ENCODE results near the gene C12orf56. TPM values are rescaled to one million over a fixed set of nuclear protein-coding genes. Genes with fewer than 3 reads are reported as not detected.

The C12orf56 gene
- total and polyA plus RNA-seq, 4 donors: 0.08 to 0.47 (median 0.24) TPM; not detected in 1

DNA sequence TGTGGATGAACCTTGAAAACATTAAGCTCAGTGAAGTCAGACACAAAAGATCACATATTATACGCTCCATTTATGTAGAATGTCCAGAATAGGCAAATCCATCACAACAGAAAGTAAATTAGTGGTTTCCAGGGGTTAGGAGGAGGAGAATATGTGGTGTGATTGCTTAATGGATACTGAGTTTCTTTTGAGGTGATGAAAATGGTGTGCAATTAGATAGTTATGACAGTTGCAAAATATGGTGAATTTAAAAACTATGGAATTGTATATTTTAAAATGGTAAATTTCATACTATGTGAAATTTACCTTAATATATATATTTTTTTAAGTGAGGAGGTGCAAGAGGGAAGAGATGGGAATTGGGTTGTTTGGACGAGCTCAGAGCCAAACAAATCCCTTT lies 122.1 kb downstream of the C12orf56 start:
- H3K4me1 ChIP-seq (ENCODE audit: control insufficient read depth in 4 of 4, insufficient read depth in 4 of 4, low read length in 3 of 4): no peaks in the 10 kb centered on the region
- TF ChIP-seq GABPA (IDR thresholded peaks at IDR 0.05 in 1 of 2, conservative IDR thresholded peaks at IDR 0.05 in 1 of 2): no peak
- TF ChIP-seq HNF4G (IDR thresholded peaks at IDR 0.05): no peak
- TF ChIP-seq YY1 (IDR thresholded peaks at IDR 0.05): no peak
- no peak for TF ChIP-seq FOXA1 (IDR thresholded peaks at IDR 0.05)
- TF ChIP-seq, protein P1, sequence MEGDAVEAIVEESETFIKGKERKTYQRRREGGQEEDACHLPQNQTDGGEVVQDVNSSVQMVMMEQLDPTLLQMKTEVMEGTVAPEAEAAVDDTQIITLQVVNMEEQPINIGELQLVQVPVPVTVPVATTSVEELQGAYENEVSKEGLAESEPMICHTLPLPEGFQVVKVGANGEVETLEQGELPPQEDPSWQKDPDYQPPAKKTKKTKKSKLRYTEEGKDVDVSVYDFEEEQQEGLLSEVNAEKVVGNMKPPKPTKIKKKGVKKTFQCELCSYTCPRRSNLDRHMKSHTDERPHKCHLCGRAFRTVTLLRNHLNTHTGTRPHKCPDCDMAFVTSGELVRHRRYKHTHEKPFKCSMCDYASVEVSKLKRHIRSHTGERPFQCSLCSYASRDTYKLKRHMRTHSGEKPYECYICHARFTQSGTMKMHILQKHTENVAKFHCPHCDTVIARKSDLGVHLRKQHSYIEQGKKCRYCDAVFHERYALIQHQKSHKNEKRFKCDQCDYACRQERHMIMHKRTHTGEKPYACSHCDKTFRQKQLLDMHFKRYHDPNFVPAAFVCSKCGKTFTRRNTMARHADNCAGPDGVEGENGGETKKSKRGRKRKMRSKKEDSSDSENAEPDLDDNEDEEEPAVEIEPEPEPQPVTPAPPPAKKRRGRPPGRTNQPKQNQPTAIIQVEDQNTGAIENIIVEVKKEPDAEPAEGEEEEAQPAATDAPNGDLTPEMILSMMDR (IDR thresholded peaks at IDR 0.05; ENCODE audit: low read depth, low read length, missing input control): no peak
- no peak for TF ChIP-seq RAD21 (IDR thresholded peaks at IDR 0.05)
- TF ChIP-seq EGR1 (IDR thresholded peaks at IDR 0.05; ENCODE audit: low read depth in 2 of 2): no peak
- no peak for TF ChIP-seq TAF1 (conservative IDR thresholded peaks at IDR 0.05)
- TF ChIP-seq HNF4A (conservative IDR thresholded peaks at IDR 0.05): no peak
- no peak for TF ChIP-seq RXRA (IDR thresholded peaks at IDR 0.05)
- TF ChIP-seq, protein P2, sequence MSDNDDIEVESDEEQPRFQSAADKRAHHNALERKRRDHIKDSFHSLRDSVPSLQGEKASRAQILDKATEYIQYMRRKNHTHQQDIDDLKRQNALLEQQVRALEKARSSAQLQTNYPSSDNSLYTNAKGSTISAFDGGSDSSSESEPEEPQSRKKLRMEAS (IDR thresholded peaks at IDR 0.05): no peak
- TF ChIP-seq, protein P3, sequence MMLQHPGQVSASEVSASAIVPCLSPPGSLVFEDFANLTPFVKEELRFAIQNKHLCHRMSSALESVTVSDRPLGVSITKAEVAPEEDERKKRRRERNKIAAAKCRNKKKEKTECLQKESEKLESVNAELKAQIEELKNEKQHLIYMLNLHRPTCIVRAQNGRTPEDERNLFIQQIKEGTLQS (IDR thresholded peaks at IDR 0.05): no peak
- TF ChIP-seq JUND (IDR thresholded peaks at IDR 0.05): no peak
- TF ChIP-seq, protein P4, sequence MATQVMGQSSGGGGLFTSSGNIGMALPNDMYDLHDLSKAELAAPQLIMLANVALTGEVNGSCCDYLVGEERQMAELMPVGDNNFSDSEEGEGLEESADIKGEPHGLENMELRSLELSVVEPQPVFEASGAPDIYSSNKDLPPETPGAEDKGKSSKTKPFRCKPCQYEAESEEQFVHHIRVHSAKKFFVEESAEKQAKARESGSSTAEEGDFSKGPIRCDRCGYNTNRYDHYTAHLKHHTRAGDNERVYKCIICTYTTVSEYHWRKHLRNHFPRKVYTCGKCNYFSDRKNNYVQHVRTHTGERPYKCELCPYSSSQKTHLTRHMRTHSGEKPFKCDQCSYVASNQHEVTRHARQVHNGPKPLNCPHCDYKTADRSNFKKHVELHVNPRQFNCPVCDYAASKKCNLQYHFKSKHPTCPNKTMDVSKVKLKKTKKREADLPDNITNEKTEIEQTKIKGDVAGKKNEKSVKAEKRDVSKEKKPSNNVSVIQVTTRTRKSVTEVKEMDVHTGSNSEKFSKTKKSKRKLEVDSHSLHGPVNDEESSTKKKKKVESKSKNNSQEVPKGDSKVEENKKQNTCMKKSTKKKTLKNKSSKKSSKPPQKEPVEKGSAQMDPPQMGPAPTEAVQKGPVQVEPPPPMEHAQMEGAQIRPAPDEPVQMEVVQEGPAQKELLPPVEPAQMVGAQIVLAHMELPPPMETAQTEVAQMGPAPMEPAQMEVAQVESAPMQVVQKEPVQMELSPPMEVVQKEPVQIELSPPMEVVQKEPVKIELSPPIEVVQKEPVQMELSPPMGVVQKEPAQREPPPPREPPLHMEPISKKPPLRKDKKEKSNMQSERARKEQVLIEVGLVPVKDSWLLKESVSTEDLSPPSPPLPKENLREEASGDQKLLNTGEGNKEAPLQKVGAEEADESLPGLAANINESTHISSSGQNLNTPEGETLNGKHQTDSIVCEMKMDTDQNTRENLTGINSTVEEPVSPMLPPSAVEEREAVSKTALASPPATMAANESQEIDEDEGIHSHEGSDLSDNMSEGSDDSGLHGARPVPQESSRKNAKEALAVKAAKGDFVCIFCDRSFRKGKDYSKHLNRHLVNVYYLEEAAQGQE (IDR thresholded peaks at IDR 0.05): no peak
- TF ChIP-seq FOXA2 (IDR thresholded peaks at IDR 0.05): no peak
- no peak for TF ChIP-seq NR2F2 (IDR thresholded peaks at IDR 0.05)
- TF ChIP-seq SP1 (IDR thresholded peaks at IDR 0.05): no peak
- TF ChIP-seq, protein P5, sequence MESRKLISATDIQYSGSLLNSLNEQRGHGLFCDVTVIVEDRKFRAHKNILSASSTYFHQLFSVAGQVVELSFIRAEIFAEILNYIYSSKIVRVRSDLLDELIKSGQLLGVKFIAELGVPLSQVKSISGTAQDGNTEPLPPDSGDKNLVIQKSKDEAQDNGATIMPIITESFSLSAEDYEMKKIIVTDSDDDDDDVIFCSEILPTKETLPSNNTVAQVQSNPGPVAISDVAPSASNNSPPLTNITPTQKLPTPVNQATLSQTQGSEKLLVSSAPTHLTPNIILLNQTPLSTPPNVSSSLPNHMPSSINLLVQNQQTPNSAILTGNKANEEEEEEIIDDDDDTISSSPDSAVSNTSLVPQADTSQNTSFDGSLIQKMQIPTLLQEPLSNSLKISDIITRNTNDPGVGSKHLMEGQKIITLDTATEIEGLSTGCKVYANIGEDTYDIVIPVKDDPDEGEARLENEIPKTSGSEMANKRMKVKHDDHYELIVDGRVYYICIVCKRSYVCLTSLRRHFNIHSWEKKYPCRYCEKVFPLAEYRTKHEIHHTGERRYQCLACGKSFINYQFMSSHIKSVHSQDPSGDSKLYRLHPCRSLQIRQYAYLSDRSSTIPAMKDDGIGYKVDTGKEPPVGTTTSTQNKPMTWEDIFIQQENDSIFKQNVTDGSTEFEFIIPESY (IDR thresholded peaks at IDR 0.05): no peak
- 0% methylated on average over 2 of the region's 2 CpGs for WGBS

More for the DNA sequence above, 122.1 kb downstream of the C12orf56 start:
- no peak for DNase-seq (ENCODE audit: low spot score)
- H3K27ac ChIP-seq (ENCODE audit: low read depth in 1 of 2, low read length in 2 of 2): no peak overlapping the region
- no peaks in the 10 kb centered on the region for H3K9me3 ChIP-seq (ENCODE audit: control insufficient read depth in 4 of 4, low read length in 3 of 4)
- no peaks in the 10 kb centered on the region for H3K36me3 ChIP-seq (ENCODE audit: control insufficient read depth in 4 of 4, insufficient read depth in 3 of 4, low read depth in 1 of 4, low read length in 3 of 4)
- no peaks in the 10 kb centered on the region for H3K27me3 ChIP-seq (ENCODE audit: control insufficient read depth in 4 of 4, insufficient read depth in 4 of 4, low read length in 3 of 4)
- H3K9ac ChIP-seq (ENCODE audit: low read depth in 1 of 2, low read length in 2 of 2): no peak overlapping the region
- no peak overlapping the region for H3K4me3 ChIP-seq (ENCODE audit: low read depth in 1 of 3, low read length in 3 of 3)
